HG03439 (cell line): ENCODE measurements around the gene ZFP36L2.

Source experiments
- ATAC-seq: cut with Tn5 transposase; IDR thresholded peaks from one replicate; pipeline ENCODE4 v1.9.1; 2021; ENCODE audit warnings: mild to moderate bottlenecking, moderate library complexity; ENCODE audit not compliant: unreplicated experiment

The ZFP36L2 gene

GRCh38 chr2:43210467-43211303 lies 15.7 kb downstream of the ZFP36L2 start:
- no peak for ATAC-seq

- no peak for ATAC-seq
These were observed 16.3 kb downstream of the ZFP36L2 start for GRCh38 chr2:43210125-43210466.

- no peak for ATAC-seq
These were observed 17.1 kb downstream of the ZFP36L2 start for GRCh38 chr2:43209204-43209717.

- no peak for ATAC-seq
These were observed 18.7 kb downstream of the ZFP36L2 start for GRCh38 chr2:43207553-43208300.

GRCh38 chr2:43206602-43207001 lies 19.8 kb downstream of the ZFP36L2 start:
- no peak for ATAC-seq

- no peak for ATAC-seq
These were observed 23.0 kb downstream of the ZFP36L2 start for GRCh38 chr2:43203373-43203772.

GRCh38 chr2:43202289-43202688 lies 24.1 kb downstream of the ZFP36L2 start:
- ATAC-seq = no peak

GRCh38 chr2:43201497-43201896 lies 24.9 kb downstream of the ZFP36L2 start:
- ATAC-seq = no peak

GRCh38 chr2:43201016-43201415 lies 25.4 kb downstream of the ZFP36L2 start:
- ATAC-seq = no peak

- ATAC-seq = no peak
These were observed 26.6 kb downstream of the ZFP36L2 start for GRCh38 chr2:43199492-43200488.

- ATAC-seq = no peak
These were observed 28.1 kb downstream of the ZFP36L2 start for GRCh38 chr2:43198263-43198662.

GRCh38 chr2:43197588-43197896 lies 28.9 kb downstream of the ZFP36L2 start:
- ATAC-seq = no peak

GRCh38 chr2:43196768-43197587 lies 29.4 kb downstream of the ZFP36L2 start:
- no peak for ATAC-seq

- no peak for ATAC-seq
These were observed 32.1 kb downstream of the ZFP36L2 start for GRCh38 chr2:43194121-43194869.

GRCh38 chr2:43193652-43194120 lies 32.7 kb downstream of the ZFP36L2 start:
- no peak for ATAC-seq

GRCh38 chr2:43192744-43193651 lies 33.4 kb downstream of the ZFP36L2 start:
- no peak for ATAC-seq

GRCh38 chr2:43191947-43192516 lies 34.4 kb downstream of the ZFP36L2 start:
- ATAC-seq = no peak
